Spleen (tissue), 7 donors: ENCODE data around the gene MRPS30.
"Not testable (repeated sequence)": the region's sequence is repeated elsewhere in the genome, so short reads cannot be mapped to it uniquely, and the experiment has no call there.

Source experiments
- CTCF ChIP-seq, 11 experiments: fragments of 200-600 bp in 7 of 11; fragments of 450-650 bp in 4 of 11; sonication (generic) in 4 of 11; IDR thresholded peaks in 8 of 11; conservative IDR thresholded peaks in 3 of 11; 1 replicate in 7 of 11; 2 replicates in 4 of 11; pipeline versions ENCODE4 v1.4.0 to v1.8.0; 2016 to 2021; ENCODE audit warnings: antibody characterized with exemption in 11 of 11, inconsistent platforms in 4 of 11, mild to moderate bottlenecking in 1 of 11
- POLR2A ChIP-seq, 3 donors: fragments of 450-650 bp; IDR thresholded peaks; one replicate each; pipeline ENCODE4 v1.5.1; 2017; ENCODE audit warnings: antibody characterized with exemption in 3 of 3, mild to moderate bottlenecking in 1 of 3
- POLR2AphosphoS5 ChIP-seq, 3 donors: sonication (generic); formaldehyde crosslinking; IDR thresholded peaks; one replicate each; pipeline ENCODE4 v1.5.1; 2017; ENCODE audit warnings: antibody characterized with exemption in 3 of 3
- donor health status: DM: no; HTN: no; CAD: no; lungs with moderate emphysema.
- donor health status: DM: no; HTN: no; CAD: no.
- donor health status: DM: no; HTN: no; CAD: no.

- not testable (repeated sequence) for TF ChIP-seq CTCF (IDR thresholded peaks at IDR 0.05 in 8 of 11, conservative IDR thresholded peaks at IDR 0.05 in 3 of 11); POLR2A (IDR thresholded peaks at IDR 0.05); POLR2AphosphoS5 (IDR thresholded peaks at IDR 0.05)
Observed at GRCh38 chr5:44772397-44772796, 36.4 kb upstream of the MRPS30 start.
